Measurements from ENCODE around the gene TLR10.
A peak's percentile ranks its signal among the peaks of the same experiment; 100 is the strongest.
"Not testable (repeated sequence)": the region's sequence is repeated elsewhere in the genome, so short reads cannot be mapped to it uniquely, and the experiment has no call there.

TLR10 gene

GRCh38 chr4:38811297-38811696 is 28.5 kb upstream of the TLR10 start:
- H2AFZ ChIP-seq (ENCODE audit: low read length) = no peak overlapping the region
- no peak overlapping the region for H3K4me3 ChIP-seq (ENCODE audit: low read length)
- H3K4me1 ChIP-seq (ENCODE audit: low read length) = no peaks in the 10 kb centered on the region
- no peaks in the 10 kb centered on the region for H4K20me1 ChIP-seq (ENCODE audit: insufficient read depth, low read length)
- no peaks in the 10 kb centered on the region for H3K27me3 ChIP-seq (replicated peaks; ENCODE audit: insufficient read depth, low read length)
- no peaks in the 10 kb centered on the region for H3K79me2 ChIP-seq (ENCODE audit: low read length)
- no peaks in the 10 kb centered on the region for H3F3A ChIP-seq (ENCODE audit: insufficient read depth, low read length)
- H3K4me2 ChIP-seq (ENCODE audit: low read depth, low read length) = no peak overlapping the region
- H3K9me2 ChIP-seq (replicated peaks; ENCODE audit: insufficient read depth, low read length) = no peaks in the 10 kb centered on the region
- H3K36me3 ChIP-seq (replicated peaks; ENCODE audit: insufficient read depth, low read length) = no peaks in the 10 kb centered on the region
- no peak overlapping the region for H3K27ac ChIP-seq (ENCODE audit: low read length)
- TF ChIP-seq EZH2 (optimal IDR thresholded peaks at IDR 0.05; ENCODE audit: low read depth, low read length) (no peak), EZH2phosphoT487 (IDR thresholded peaks at IDR 0.05; ENCODE audit: low read length) (no peak)
- no peak overlapping the region for H3K9ac ChIP-seq (ENCODE audit: low read length)
- H3K9me3 ChIP-seq (replicated peaks; ENCODE audit: insufficient read depth, low read length) = no peaks in the 10 kb centered on the region
- DNase-seq = no peak

GRCh38 chr4:38807462-38807861 is 24.7 kb upstream of the TLR10 start:
- H3K4me2 ChIP-seq (ENCODE audit: low read depth, low read length); H4K20me1 ChIP-seq (ENCODE audit: insufficient read depth, low read length); DNase-seq; H3K79me2 ChIP-seq (ENCODE audit: low read length); H2AFZ ChIP-seq (ENCODE audit: low read length); H3K27me3 ChIP-seq (replicated peaks; ENCODE audit: insufficient read depth, low read length); H3K4me3 ChIP-seq (ENCODE audit: low read length); H3K36me3 ChIP-seq (replicated peaks; ENCODE audit: insufficient read depth, low read length); H3K9me2 ChIP-seq (replicated peaks; ENCODE audit: insufficient read depth, low read length); H3K9ac ChIP-seq (ENCODE audit: low read length); H3K9me3 ChIP-seq (replicated peaks; ENCODE audit: insufficient read depth, low read length); H3K27ac ChIP-seq (ENCODE audit: low read length): not testable (repeated sequence)
- Histone ChIP-seq H3F3A (ENCODE audit: insufficient read depth, low read length) (peaks cover 27% of the 10 kb centered on the region), H3K4me1 (ENCODE audit: low read length) (peaks cover 13% of the 10 kb centered on the region)

- Histone ChIP-seq H3K4me1 (ENCODE audit: low read length) (peaks cover 13% of the 10 kb centered on the region), H3K4me2 (ENCODE audit: low read depth, low read length) (peak overlapping the region; percentile 86), H3K9ac (ENCODE audit: low read length) (peak overlapping the region; percentile 64), H3F3A (ENCODE audit: insufficient read depth, low read length) (peaks cover 27% of the 10 kb centered on the region), H3K27ac (ENCODE audit: low read length) (peak overlapping the region; percentile 91)
- DNase-seq; H3K9me3 ChIP-seq (replicated peaks; ENCODE audit: insufficient read depth, low read length); H3K4me3 ChIP-seq (ENCODE audit: low read length); H4K20me1 ChIP-seq (ENCODE audit: insufficient read depth, low read length); H3K27me3 ChIP-seq (replicated peaks; ENCODE audit: insufficient read depth, low read length); H3K9me2 ChIP-seq (replicated peaks; ENCODE audit: insufficient read depth, low read length); H3K79me2 ChIP-seq (ENCODE audit: low read length); H2AFZ ChIP-seq (ENCODE audit: low read length); H3K36me3 ChIP-seq (replicated peaks; ENCODE audit: insufficient read depth, low read length): not testable (repeated sequence)
Measured at GRCh38 chr4:38806251-38806650, 23.5 kb upstream of the TLR10 start.

- TF ChIP-seq CTCF (IDR thresholded peaks at IDR 0.05; ENCODE audit: low read length) (no peak), EZH2phosphoT487 (IDR thresholded peaks at IDR 0.05; ENCODE audit: low read length) (no peak), EZH2 (optimal IDR thresholded peaks at IDR 0.05; ENCODE audit: low read depth, low read length) (no peak)
- Histone ChIP-seq H2AFZ (ENCODE audit: low read length) (peak overlapping the region; percentile 64), H3K9me2 (replicated peaks; ENCODE audit: insufficient read depth, low read length) (no peaks in the 10 kb centered on the region), H3K36me3 (replicated peaks; ENCODE audit: insufficient read depth, low read length) (no peaks in the 10 kb centered on the region), H3K4me3 (ENCODE audit: low read length) (peak overlapping the region; percentile 57), H3F3A (ENCODE audit: insufficient read depth, low read length) (peaks cover 27% of the 10 kb centered on the region), H3K4me2 (ENCODE audit: low read depth, low read length) (peak overlapping the region; percentile 86), H3K79me2 (ENCODE audit: low read length) (peaks cover 5% of the 10 kb centered on the region), H3K27me3 (replicated peaks; ENCODE audit: insufficient read depth, low read length) (no peaks in the 10 kb centered on the region), H3K4me1 (ENCODE audit: low read length) (peaks cover 13% of the 10 kb centered on the region), H4K20me1 (ENCODE audit: insufficient read depth, low read length) (no peaks in the 10 kb centered on the region), H3K9ac (ENCODE audit: low read length) (peak overlapping the region; percentile 64), H3K9me3 (replicated peaks; ENCODE audit: insufficient read depth, low read length) (no peaks in the 10 kb centered on the region), H3K27ac (ENCODE audit: low read length) (peak overlapping the region; percentile 91)
- DNase-seq = peak; percentile 73
Measured at GRCh38 chr4:38805530-38806145, 22.8 kb upstream of the TLR10 start.
